OCI-LY3 (cell line): Measurements from ENCODE around the gene ARMC6.
"Not testable (repeated sequence)": the region's sequence is repeated elsewhere in the genome, so short reads cannot be mapped to it uniquely, and the experiment has no call there.

ENCODE experiments used
- H2AFZ ChIP-seq: fragments of 200-600, 300-600 bp; shearing (Covaris generic); 2 replicates; pipeline ENCODE4 v1.6.0; 2014; ENCODE audit warnings: antibody characterized with exemption, low read depth, low read length
- H3K27ac ChIP-seq: fragments of 200-600, 300-600 bp; sonication (generic); 2 replicates; pipeline ENCODE4 v1.5.1; 2014; ENCODE audit warnings: mild to moderate bottlenecking, low read length, moderate library complexity, mixed read lengths
- H3K27me3 ChIP-seq: fragments of 200-600, 300-600 bp; sonication (generic); 2 replicates; pipeline ENCODE4 v1.6.1; 2014; ENCODE audit warnings: low read depth, low read length, mixed read lengths
- H3K36me3 ChIP-seq: fragments of 200-600, 300-600 bp; sonication (generic); replicated peaks from 2 replicates; pipeline ENCODE3; 2014; ENCODE audit warnings: low read depth, low read length, mixed read lengths
- H3K4me1 ChIP-seq: fragments of 300-600, 200-600 bp; sonication (generic); 2 replicates; pipeline ENCODE4 v1.6.1; 2014; ENCODE audit warnings: low read length, mixed read lengths
- H3K4me2 ChIP-seq: fragments of 200-600, 300-600 bp; sonication (generic); 2 replicates; pipeline ENCODE4 v1.6.1; 2014; ENCODE audit warnings: low read length, mixed read lengths
- H3K4me3 ChIP-seq: fragments of 300-600, 200-600 bp; sonication (generic); 2 replicates; pipeline ENCODE4 v1.5.1; 2014; ENCODE audit warnings: antibody characterized with exemption, mild to moderate bottlenecking, low read length, moderate library complexity
- H3K79me2 ChIP-seq: fragments of 300-600, 200-600 bp; shearing (Covaris generic); 2 replicates; pipeline ENCODE4 v1.6.1; 2014; ENCODE audit warnings: mild to moderate bottlenecking, low read length, mixed read lengths
- H3K9ac ChIP-seq: fragments of 300-600, 200-600 bp; shearing (Covaris generic); 2 replicates; pipeline ENCODE4 v1.6.0; 2014; ENCODE audit warnings: mild to moderate bottlenecking, low read length, moderate library complexity
- H3K9me3 ChIP-seq: fragments of 200-600, 300-600 bp; shearing (Covaris generic); 2 replicates; pipeline ENCODE4 v1.6.1; 2014; ENCODE audit warnings: low read length, mixed read lengths; ENCODE audit not compliant: insufficient read depth
- H4K20me1 ChIP-seq: fragments of 200-600, 300-600 bp; sonication (generic); 2 replicates; pipeline ENCODE4 v1.6.1; 2016; ENCODE audit warnings: low read length, mixed read lengths; ENCODE audit not compliant: insufficient read depth
- CTCF ChIP-seq: fragments of 200-600, 300-600 bp; sonication (generic); IDR thresholded peaks from 2 replicates; pipeline ENCODE4 v1.5.1; 2014; ENCODE audit warnings: antibody characterized with exemption, low read length, low read depth
- EZH2phosphoT487 ChIP-seq: fragments of 200-600 bp; shearing (Covaris generic); IDR thresholded peaks from 2 replicates; pipeline ENCODE4 v1.6.1; 2018; ENCODE audit warnings: antibody characterized with exemption, mixed run types, low read depth

The ARMC6 gene

GRCh38 chr19:19103167-19103566 is 69.8 kb downstream of the ARMC6 start:
- Histone ChIP-seq H4K20me1 (no peaks in the 10 kb centered on the region), H3K9me3 (no peaks in the 10 kb centered on the region), H2AFZ (no peak overlapping the region), H3K36me3 (no peaks in the 10 kb centered on the region), H3K27me3 (no peaks in the 10 kb centered on the region), H3K27ac (no peak overlapping the region), H3K4me2 (no peak overlapping the region), H3K9ac (no peak overlapping the region), H3K79me2 (no peaks in the 10 kb centered on the region), H3K4me1 (no peaks in the 10 kb centered on the region), H3K4me3 (no peak overlapping the region)
- no peak for TF ChIP-seq CTCF
- no peak for TF ChIP-seq EZH2phosphoT487

- no peaks in the 10 kb centered on the region for H4K20me1 ChIP-seq
- no peak overlapping the region for H3K27ac ChIP-seq
- H3K4me3 ChIP-seq = no peak overlapping the region
- H3K27me3 ChIP-seq = no peaks in the 10 kb centered on the region
- H3K79me2 ChIP-seq = no peaks in the 10 kb centered on the region
- no peaks in the 10 kb centered on the region for H3K9me3 ChIP-seq
- no peak overlapping the region for H2AFZ ChIP-seq
- H3K4me2 ChIP-seq = no peak overlapping the region
- H3K4me1 ChIP-seq = no peaks in the 10 kb centered on the region
- TF ChIP-seq CTCF = no peak
- TF ChIP-seq EZH2phosphoT487 = no peak
- no peak overlapping the region for H3K9ac ChIP-seq
- H3K36me3 ChIP-seq = no peaks in the 10 kb centered on the region
Measured at GRCh38 chr19:19105365-19106055, 72.1 kb downstream of the ARMC6 start.

- H3K36me3 ChIP-seq = no peaks in the 10 kb centered on the region
- no peak overlapping the region for H3K4me3 ChIP-seq
- no peaks in the 10 kb centered on the region for H3K27me3 ChIP-seq
- TF ChIP-seq EZH2phosphoT487 (no peak), CTCF (no peak)
- H2AFZ ChIP-seq = no peak overlapping the region
- H3K4me2 ChIP-seq = no peak overlapping the region
- no peaks in the 10 kb centered on the region for H3K9me3 ChIP-seq
- H3K79me2 ChIP-seq = no peaks in the 10 kb centered on the region
- H3K4me1 ChIP-seq = no peaks in the 10 kb centered on the region
- no peaks in the 10 kb centered on the region for H4K20me1 ChIP-seq
- no peak overlapping the region for H3K9ac ChIP-seq
- no peak overlapping the region for H3K27ac ChIP-seq
Measured at GRCh38 chr19:19106056-19106551, 72.7 kb downstream of the ARMC6 start.

- H4K20me1 ChIP-seq, H3K4me3 ChIP-seq, H3K9me3 ChIP-seq, H3K9ac ChIP-seq, H3K79me2 ChIP-seq, H3K4me2 ChIP-seq, H2AFZ ChIP-seq, H3K27ac ChIP-seq, H3K4me1 ChIP-seq, H3K36me3 ChIP-seq, H3K27me3 ChIP-seq: not testable (repeated sequence)
Measured at GRCh38 chr19:19106938-19107337, 73.5 kb downstream of the ARMC6 start.
